IMR-90 (cell line): ENCODE results near the gene NRM. TPM values are rescaled to one million over a fixed set of nuclear protein-coding genes. Genes with fewer than 3 reads are reported as not detected.

Experiments
- ATAC-seq: fragments of 200-7000 bp; cut with Tn5 transposase; 2 replicates; pipeline ENCODE4 v1.9.1; 2020; ENCODE audit warnings: low read depth, mild to moderate bottlenecking, moderate library complexity
- BruUV-seq: library from RNA; stranded (reverse); fragments of 400-500 nt; replicated peaks from 2 replicates; lab custom pipeline; 2021; lab: Mats Ljungman, UMichigan
- CTCF ChIA-PET: fragments of 300-600 bp; formaldehyde crosslinking; extraction: SDS; loops from one replicate; lab custom pipeline; 2021; ENCODE audit warnings: antibody characterized with exemption; lab: Yijun Ruan, JAX
- POLR2A ChIA-PET: fragments of 300-600 bp; sonication (Branson Sonifier 250); formaldehyde crosslinking; loops from one replicate; lab custom pipeline; 2022; ENCODE audit warnings: antibody characterized with exemption; ENCODE audit not compliant: unreplicated experiment; lab: Charles Lee
- DNase-seq: peaks from one replicate; pipeline ENCODE4 v3.0.0; 2013
- H2AFZ ChIP-seq: replicated peaks from 2 replicates; pipeline ENCODE3; 2013; ENCODE audit warnings: low read length, mild to moderate bottlenecking; ENCODE audit not compliant: poor library complexity
- H2AK5ac ChIP-seq: 2 replicates; pipeline ENCODE4 v1.6.1; 2013; ENCODE audit warnings: low read depth, low read length, inconsistent platforms
- H2AK9ac ChIP-seq: replicated peaks from 2 replicates; pipeline ENCODE3; 2013; ENCODE audit warnings: mild to moderate bottlenecking, low read depth, low read length, moderate library complexity; ENCODE audit not compliant: poor library complexity
- H2BK120ac ChIP-seq: 2 replicates; pipeline ENCODE4 v1.6.1; 2013; ENCODE audit warnings: low read depth, low read length, inconsistent platforms
- H2BK15ac ChIP-seq: 3 replicates; pipeline ENCODE4 v1.6.1; 2013; ENCODE audit warnings: low read depth, low read length, inconsistent platforms
- H2BK20ac ChIP-seq: 2 replicates; pipeline ENCODE4 v1.6.1; 2013; ENCODE audit warnings: low read depth, mild to moderate bottlenecking, inconsistent platforms, low read length, moderate library complexity
- H2BK5ac ChIP-seq: 2 replicates; pipeline ENCODE4 v1.6.1; 2013; ENCODE audit warnings: mild to moderate bottlenecking, low read depth, low read length, inconsistent platforms; ENCODE audit not compliant: poor library complexity, severe bottlenecking
- H3K14ac ChIP-seq: replicated peaks from 2 replicates; pipeline ENCODE4 v1.6.1; 2013; ENCODE audit warnings: low read depth, low read length, inconsistent platforms
- H3K18ac ChIP-seq: 2 replicates; pipeline ENCODE4 v1.6.1; 2013; ENCODE audit warnings: low read depth, low read length, control low read depth
- H3K23ac ChIP-seq: 2 replicates; pipeline ENCODE4 v1.6.1; 2013; ENCODE audit warnings: low read depth, low read length, inconsistent platforms
- H3K27ac ChIP-seq: 2 replicates; pipeline ENCODE4 v1.5.1; 2013; ENCODE audit warnings: mild to moderate bottlenecking, control low read depth, low read length; ENCODE audit not compliant: insufficient read depth
- H3K27me3 ChIP-seq: 2 replicates; pipeline ENCODE4 v1.6.1; 2013; ENCODE audit warnings: low read length; ENCODE audit not compliant: control insufficient read depth, insufficient read depth
- H3K36me3 ChIP-seq: 2 replicates; pipeline ENCODE4 v1.6.1; 2013; ENCODE audit warnings: low read length, mixed read lengths; ENCODE audit not compliant: control insufficient read depth, insufficient read depth
- H3K4ac ChIP-seq: 2 replicates; pipeline ENCODE4 v1.6.1; 2013; ENCODE audit warnings: low read depth, low read length, inconsistent platforms
- H3K4me1 ChIP-seq: 2 replicates; pipeline ENCODE4 v1.6.1; 2013; ENCODE audit warnings: low read length, mixed read lengths; ENCODE audit not compliant: control insufficient read depth, insufficient read depth
- H3K4me2 ChIP-seq: 2 replicates; pipeline ENCODE4 v1.6.1; 2013; ENCODE audit warnings: low read depth, mild to moderate bottlenecking, control low read depth, low read length, moderate library complexity
- H3K4me3 ChIP-seq: 2 replicates; pipeline ENCODE4 v1.5.1; 2013; ENCODE audit warnings: low read depth, mild to moderate bottlenecking, control low read depth, low read length, moderate library complexity; ENCODE audit not compliant: insufficient read depth
- H3K56ac ChIP-seq: 2 replicates; pipeline ENCODE4 v1.6.1; 2013; ENCODE audit warnings: low read length, inconsistent platforms; ENCODE audit not compliant: insufficient read depth; ENCODE audit errors: extremely low read depth
- H3K79me1 ChIP-seq, 2 experiments: 2 replicates each; pipeline ENCODE4 v1.6.1; 2013; ENCODE audit warnings: low read length in 2 of 2, inconsistent platforms in 1 of 2, low read depth in 1 of 2
- H3K9ac ChIP-seq: 2 replicates; pipeline ENCODE4 v1.6.1; 2013; ENCODE audit warnings: low read depth, low read length, control low read depth
- H3K9me1 ChIP-seq: 2 replicates; pipeline ENCODE4 v1.6.1; 2013; ENCODE audit warnings: low read length, inconsistent platforms; ENCODE audit not compliant: insufficient read depth
- H3K9me3 ChIP-seq: 2 replicates; pipeline ENCODE4 v1.6.1; 2013; ENCODE audit warnings: low read length; ENCODE audit not compliant: control insufficient read depth, insufficient read depth
- H4K20me1 ChIP-seq: 2 replicates; pipeline ENCODE4 v1.6.1; 2013; ENCODE audit warnings: low read length, inconsistent platforms; ENCODE audit not compliant: insufficient read depth
- H4K5ac ChIP-seq: 2 replicates; pipeline ENCODE4 v1.6.1; 2013; ENCODE audit warnings: mild to moderate bottlenecking, low read depth, low read length, control low read depth
- H4K8ac ChIP-seq, 2 experiments: 2 replicates each; pipeline ENCODE4 v1.6.1; 2013; ENCODE audit warnings: low read depth in 2 of 2, low read length in 2 of 2, control low read depth in 1 of 2, inconsistent platforms in 1 of 2
- H4K91ac ChIP-seq: 2 replicates; pipeline ENCODE4 v1.6.1; 2013; ENCODE audit warnings: low read depth, low read length, inconsistent platforms; ENCODE audit not compliant: insufficient read depth
- CTCF ChIP-seq: conservative IDR thresholded peaks from 2 replicates; pipeline ENCODE4 v1.5.1; 2012; ENCODE audit warnings: mild to moderate bottlenecking, low read depth, low read length, improper control_type of control experiment
- RFX5 ChIP-seq: IDR thresholded peaks from 2 replicates; pipeline ENCODE4 v1.8.0; 2012; ENCODE audit warnings: low read depth, mild to moderate bottlenecking, low read length, moderate library complexity
- WGBS, 2 experiments: methylation state at CpG; one replicate each; pipeline versions ENCODE4 v1.1.5 to v1.1.7; 2013; ENCODE audit warnings: missing lambda C conversion rate in 2 of 2; ENCODE audit not compliant: insufficient read length in 1 of 2; ENCODE audit errors: extremely low coverage in 2 of 2; 5-methylcytosine and 5-hydroxymethylcytosine counted together
- dilution Hi-C: fragments of 300-500 bp; cut with HindIII; formaldehyde crosslinking; loops from one replicate; pipeline ENCODE4 v1.14.3; 2018; ENCODE audit warnings: low sequenced_read_pairs; ENCODE audit not compliant: unreplicated experiment
- in situ Hi-C: fragments of 300-500 bp; cut with MboI; formaldehyde crosslinking; loops from 3 replicates; pipeline ENCODE4 v1.14.3; 2019; ENCODE audit warnings: low sequenced_read_pairs, inconsistent platforms, mixed read lengths
- intact Hi-C: fragments of 100-400 bp; cut with micrococcal nuclease; formaldehyde crosslinking; loops from 2 replicates; pipeline ENCODE4 v1.10.0; 2022
- polyA plus RNA-seq, 3 experiments: library from polyadenylated mRNA; depleted of rRNA; stranded (reverse); fragments of >200 nt; gene quantifications; 2 replicates each; pipeline ENCODE4 v1.2.3, GENCODE V29; 2012; ENCODE audit warnings: low replicate concordance in 1 of 3
- total RNA-seq: library from RNA; depleted of rRNA; stranded (reverse); fragments of >200 nt; gene quantifications from 2 replicates; pipeline ENCODE4 v1.2.3, GENCODE V29; 2012

Gene NRM
- total and polyA plus RNA-seq, 2 of the 4 experiments (the other 2 are of a cell fraction) = 2.2 to 27.0 TPM

GRCh38 chr6:30685157-30686008, 5.4 kb downstream of the NRM start:
- H4K91ac ChIP-seq = peak overlapping the region; percentile 99
- H4K5ac ChIP-seq = peak overlapping the region; percentile 91
- WGBS, 2 experiments = 58% methylated on average over 16 of the region's 29 CpGs; no CpG with 5 or more reads in 1 of the 2 experiments
- H3K36me3 ChIP-seq = peaks cover 32% of the 10 kb centered on the region
- peak overlapping the region; percentile 98 for H3K18ac ChIP-seq
- BruUV-seq = no TSS peak
- CTCF ChIA-PET = no interaction called here
- peak overlapping the region; percentile 87 for H3K4me2 ChIP-seq
- peak; percentile 15; the same call in 1 of the 2 replicates for TF ChIP-seq CTCF
- TF ChIP-seq RFX5 = no peak
- POLR2A ChIA-PET = interaction anchor here (0.7 to 0.8 kb wide), 2 partner anchors 33 to 71 kb away, joined by 3 to 6 read pairs; no protein-coding TSS in a partner anchor
- peak overlapping the region; percentile 100 for H3K27ac ChIP-seq
- H2AK5ac ChIP-seq = peak overlapping the region; percentile 100
- ATAC-seq = no peak
- peak overlapping the region; percentile 86 for H2BK120ac ChIP-seq
- DNase-seq = no peak
- peak overlapping the region; percentile 100 for H2AK9ac ChIP-seq
- peak overlapping the region; percentile 97 for H3K4me3 ChIP-seq
- peak overlapping the region; percentile 100 for H3K4ac ChIP-seq
- peak overlapping the region; percentile 100 for H3K9ac ChIP-seq
- H2BK5ac ChIP-seq = peak overlapping the region; percentile 98
- peak overlapping the region; percentile 99 for H3K56ac ChIP-seq
- no peaks in the 10 kb centered on the region for H3K27me3 ChIP-seq
- H2BK15ac ChIP-seq = peak overlapping the region; percentile 79; the same call in 2 of the 3 replicates
- H3K79me1 ChIP-seq = peaks cover 18 to 40% of the 10 kb centered on the region in 2 experiments; a peak in 3 of 4 replicates
- H2AFZ ChIP-seq = peak overlapping the region; percentile 18
- H3K9me3 ChIP-seq = no peaks in the 10 kb centered on the region
- dilution Hi-C loops (no loop called here), in situ Hi-C loops (no loop called here), intact Hi-C loops (loop anchor here (1.0 kb wide), 1 partner anchor 37 kb away; no protein-coding TSS in a partner anchor)
- H3K23ac ChIP-seq = peak overlapping the region; percentile 99
- H3K9me1 ChIP-seq = peaks cover 13% of the 10 kb centered on the region
- peaks cover 55% of the 10 kb centered on the region for H4K20me1 ChIP-seq
- no peak overlapping the region for H2BK20ac ChIP-seq
- H3K4me1 ChIP-seq = peaks cover 23% of the 10 kb centered on the region
- peak overlapping the region; percentile 85 to 94 for H4K8ac ChIP-seq
- H3K14ac ChIP-seq = peak overlapping the region; percentile 98
